Measurements from ENCODE around the gene TRIM25. TPM values are rescaled to one million over a fixed set of nuclear protein-coding genes. Genes with fewer than 3 reads are reported as not detected.

Gene TRIM25
- total and polyA plus RNA-seq, 2 of the 8 experiments (the other 6 are each of a cell fraction or from before 2014, with no cell fraction given), result 16.6 to 38.9 TPM

DNA sequence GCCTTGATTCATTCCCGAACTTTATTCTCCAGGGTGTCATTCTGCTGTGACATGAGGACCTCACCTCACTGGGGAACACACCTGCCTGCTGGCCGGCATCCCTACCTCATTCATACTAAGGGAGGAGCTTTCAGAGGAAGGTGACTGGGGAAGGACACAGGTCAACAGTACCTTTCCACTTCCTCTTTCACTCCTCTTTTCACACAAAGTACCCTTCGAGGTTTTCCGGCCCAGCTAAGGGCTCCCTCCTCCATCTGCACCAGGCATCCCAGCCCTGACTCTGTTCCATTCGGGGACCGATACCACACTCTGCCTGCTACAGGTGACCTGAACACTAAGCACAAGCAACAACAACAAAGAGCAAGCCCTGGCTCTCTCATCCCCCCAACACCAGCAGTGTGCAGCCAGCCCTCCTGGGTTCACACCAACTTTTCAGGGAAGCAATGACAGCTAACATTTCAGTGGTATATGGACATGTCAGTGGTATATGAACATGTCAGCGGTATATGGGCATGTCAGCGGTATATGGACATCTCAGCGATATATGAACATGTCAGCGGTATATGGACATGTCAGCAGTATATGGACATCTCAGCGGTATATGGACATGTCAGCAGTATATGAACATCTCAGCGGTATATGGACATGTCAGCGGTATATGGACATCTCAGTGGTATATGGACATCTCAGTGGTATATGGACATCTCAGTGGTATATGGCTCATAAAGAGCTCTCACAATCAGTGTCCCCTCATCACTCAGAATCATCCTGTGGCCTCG is 16.0 kb downstream of the TRIM25 start (continued):
- TF ChIP-seq, protein P1, sequence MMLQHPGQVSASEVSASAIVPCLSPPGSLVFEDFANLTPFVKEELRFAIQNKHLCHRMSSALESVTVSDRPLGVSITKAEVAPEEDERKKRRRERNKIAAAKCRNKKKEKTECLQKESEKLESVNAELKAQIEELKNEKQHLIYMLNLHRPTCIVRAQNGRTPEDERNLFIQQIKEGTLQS (IDR thresholded peaks at IDR 0.05; ENCODE audit: insufficient read depth, low read depth, low read length), result no peak
- TF ChIP-seq BACH1 (IDR thresholded peaks at IDR 0.05; ENCODE audit: low read length) (no peak), CHD2 (IDR thresholded peaks at IDR 0.05; ENCODE audit: low read length) (no peak), RBBP5 (IDR thresholded peaks at IDR 0.05; ENCODE audit: borderline replicate concordance, low read depth, low read length) (no peak), EGR1 (IDR thresholded peaks at IDR 0.05; ENCODE audit: borderline replicate concordance, low read depth, low read length) (no peak), NRF1 (IDR thresholded peaks at IDR 0.05; ENCODE audit: low read depth, low read length) (no peak), SP1 (IDR thresholded peaks at IDR 0.05; ENCODE audit: low read depth, low read length) (no peak), SIN3A (conservative IDR thresholded peaks at IDR 0.05 in 1 of 2, IDR thresholded peaks at IDR 0.05 in 1 of 2; ENCODE audit: low read depth in 1 of 2, low read length in 2 of 2) (no peak), RFX5 (IDR thresholded peaks at IDR 0.05; ENCODE audit: borderline replicate concordance, low read depth, low read length) (no peak)

Measured in H1 (cell line).